NCI-H1048 (cell line): ENCODE results near the gene PROB1.
"Not testable (repeated sequence)": the region's sequence is repeated elsewhere in the genome, so short reads cannot be mapped to it uniquely, and the experiment has no call there.

Experiments
- DNase-seq: peaks from one replicate; lab custom pipeline; 2025; lab: John Stamatoyannopoulos, UW

The PROB1 gene, protein sequence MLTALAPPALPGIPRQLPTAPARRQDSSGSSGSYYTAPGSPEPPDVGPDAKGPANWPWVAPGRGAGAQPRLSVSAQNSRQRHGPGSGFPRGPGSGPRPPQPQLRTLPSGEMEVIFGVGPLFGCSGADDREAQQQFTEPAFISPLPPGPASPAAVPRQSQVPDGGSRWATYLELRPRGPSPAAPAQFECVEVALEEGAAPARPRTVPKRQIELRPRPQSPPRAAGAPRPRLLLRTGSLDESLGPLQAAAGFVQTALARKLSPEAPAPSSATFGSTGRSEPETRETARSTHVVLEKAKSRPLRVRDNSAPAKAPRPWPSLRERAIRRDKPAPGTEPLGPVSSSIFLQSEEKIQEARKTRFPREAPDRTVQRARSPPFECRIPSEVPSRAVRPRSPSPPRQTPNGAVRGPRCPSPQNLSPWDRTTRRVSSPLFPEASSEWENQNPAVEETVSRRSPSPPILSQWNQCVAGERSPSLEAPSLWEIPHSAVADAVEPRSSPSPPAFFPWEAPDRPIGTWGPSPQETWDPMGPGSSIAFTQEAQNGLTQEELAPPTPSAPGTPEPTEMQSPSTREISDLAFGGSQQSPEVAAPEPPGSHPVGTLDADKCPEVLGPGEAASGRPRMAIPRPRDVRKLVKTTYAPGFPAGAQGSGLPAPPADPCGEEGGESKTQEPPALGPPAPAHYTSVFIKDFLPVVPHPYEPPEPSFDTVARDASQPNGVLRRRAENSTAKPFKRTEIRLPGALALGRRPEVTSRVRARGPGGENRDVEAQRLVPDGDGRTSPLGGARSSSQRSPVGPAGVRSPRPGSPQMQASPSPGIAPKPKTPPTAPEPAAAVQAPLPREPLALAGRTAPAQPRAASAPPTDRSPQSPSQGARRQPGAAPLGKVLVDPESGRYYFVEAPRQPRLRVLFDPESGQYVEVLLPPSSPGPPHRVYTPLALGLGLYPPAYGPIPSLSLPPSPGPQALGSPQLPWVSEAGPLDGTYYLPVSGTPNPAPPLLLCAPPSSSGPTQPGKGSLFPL

DNA sequence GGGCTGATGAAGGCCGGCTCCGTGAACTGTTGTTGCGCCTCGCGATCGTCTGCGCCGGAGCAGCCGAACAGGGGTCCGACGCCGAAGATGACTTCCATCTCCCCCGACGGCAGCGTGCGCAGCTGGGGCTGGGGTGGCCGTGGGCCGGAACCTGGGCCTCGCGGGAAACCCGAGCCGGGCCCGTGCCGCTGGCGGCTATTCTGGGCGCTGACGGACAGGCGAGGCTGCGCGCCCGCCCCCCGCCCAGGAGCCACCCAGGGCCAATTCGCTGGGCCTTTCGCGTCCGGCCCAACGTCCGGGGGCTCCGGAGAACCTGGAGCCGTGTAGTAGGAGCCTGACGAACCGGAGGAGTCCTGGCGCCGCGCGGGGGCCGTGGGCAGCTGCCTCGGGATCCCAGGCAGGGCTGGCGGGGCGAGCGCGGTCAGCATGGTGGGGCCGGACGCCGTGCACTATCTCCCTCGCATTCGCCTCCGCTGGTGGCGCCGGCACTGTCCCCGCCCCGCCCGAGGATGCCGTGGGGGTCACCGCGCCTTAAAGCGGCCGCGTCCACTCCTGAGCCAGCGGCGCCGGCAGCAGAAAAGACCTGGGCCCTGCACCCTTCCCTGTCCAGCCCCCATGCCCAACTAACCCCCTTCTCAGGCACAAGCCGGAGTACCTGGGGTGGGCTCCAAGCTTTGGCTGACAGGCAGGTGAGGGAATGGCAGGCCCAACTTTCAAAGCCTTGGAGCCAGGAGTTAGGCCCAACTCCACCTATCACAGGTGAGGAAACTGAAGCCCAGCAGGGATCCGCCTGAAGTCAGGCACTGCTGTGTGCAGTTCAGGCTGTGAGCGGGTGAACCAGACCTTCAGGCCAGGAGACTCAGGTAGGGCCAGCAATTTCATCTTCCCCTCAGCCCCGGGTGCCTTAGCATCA, at the start of gene PROB1:
PROB1 (minus strand) TSS at position 451 of the 913 bp plus-strand sequence; CDS start at position 428, 23 bp downstream.
- no peak for DNase-seq

DNA sequence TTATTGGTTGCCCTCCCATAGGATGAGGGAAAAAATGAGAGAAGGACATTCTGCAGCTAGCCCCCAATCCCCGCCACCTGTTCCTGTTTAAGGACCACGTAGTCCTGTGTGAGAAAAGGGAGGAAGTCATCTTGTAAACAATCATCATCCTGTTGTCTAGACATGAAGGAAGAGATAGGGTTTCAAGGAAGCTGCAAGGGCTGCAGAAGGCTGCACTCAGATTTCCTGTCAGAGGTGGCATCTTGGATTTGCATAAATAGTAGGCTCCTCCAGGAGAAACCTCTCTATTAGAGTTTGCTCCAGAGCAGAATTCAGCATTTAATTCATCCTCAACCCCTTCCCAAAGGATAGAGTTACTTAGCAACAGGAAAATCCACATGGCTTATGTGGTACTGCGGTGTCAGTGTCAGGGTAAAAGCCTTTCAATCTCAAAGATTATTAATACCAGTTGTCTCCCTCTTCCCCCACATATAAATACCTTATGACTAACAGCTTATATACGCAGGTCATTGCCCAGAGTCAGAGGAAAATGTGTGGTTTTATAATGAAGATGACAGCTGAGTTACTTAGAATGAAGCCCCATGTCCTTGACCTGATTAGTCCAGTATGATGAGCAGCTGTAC, 49.0 kb upstream of the PROB1 start:
- DNase-seq: no peak

DNA sequence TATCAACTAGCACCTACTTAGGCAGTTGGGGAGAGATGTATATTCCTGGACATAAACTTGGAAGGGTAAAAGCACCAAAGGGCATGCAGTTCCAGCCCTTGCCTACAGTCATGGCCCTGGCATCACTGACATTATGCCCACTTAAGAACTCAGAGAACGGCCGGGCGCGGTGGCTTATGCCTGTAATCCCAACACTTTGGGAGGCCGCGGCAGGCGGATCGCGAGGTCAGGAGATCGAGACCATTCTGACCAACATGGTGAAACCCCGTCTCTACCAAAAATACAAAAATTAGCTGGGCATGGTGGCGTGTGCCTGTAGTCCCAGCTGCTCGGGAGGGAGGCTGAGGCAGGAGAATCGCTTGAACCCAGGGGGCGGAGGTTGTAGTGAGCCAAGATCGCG, 45.5 kb upstream of the PROB1 start:
- DNase-seq: not testable (repeated sequence)

DNA sequence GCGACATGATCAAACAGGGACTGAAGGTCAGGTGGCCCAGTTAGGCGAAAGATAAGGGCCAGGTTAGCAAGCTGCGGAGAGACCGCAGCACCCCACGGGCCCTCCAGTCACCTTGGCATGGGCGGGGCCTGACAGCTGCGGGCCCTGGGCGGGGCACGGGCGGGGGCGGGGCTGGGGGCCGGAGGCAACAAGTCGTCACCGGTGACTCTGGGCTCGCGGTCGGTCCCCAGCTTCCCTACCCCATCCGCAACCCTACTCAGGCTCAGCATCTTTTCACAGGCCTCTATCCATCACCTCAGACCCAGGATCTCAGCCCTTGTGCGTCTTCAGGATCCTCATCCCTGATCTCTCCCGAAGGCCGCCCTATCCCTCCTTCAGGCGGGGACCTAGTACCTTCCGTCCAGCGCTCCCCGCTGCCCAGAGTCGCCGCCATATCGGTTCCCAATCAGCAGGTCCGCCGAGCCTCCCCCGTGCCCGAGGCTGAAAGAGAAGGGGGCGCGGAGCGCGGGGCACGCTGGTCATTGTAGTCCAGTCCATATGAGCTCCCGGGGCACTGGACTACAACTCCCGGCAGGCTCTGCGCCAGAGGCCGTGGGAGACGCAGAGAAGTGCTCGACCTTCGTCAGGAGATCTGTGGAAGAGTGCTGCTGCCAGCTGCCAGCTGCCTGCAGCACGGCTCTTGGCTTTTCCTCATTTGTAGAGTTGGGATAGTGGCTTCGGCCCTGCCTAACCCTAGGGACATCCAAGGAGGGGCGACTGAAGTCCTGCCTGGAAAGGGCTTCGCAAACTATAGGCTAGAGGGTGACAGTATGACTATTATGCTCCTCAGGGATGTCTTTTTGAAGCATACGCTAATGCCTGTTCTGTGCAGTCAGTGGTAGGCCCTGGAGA, 44.4 kb upstream of the PROB1 start, which contains the start of gene DNAJC18:
DNAJC18 (minus strand) TSS at position 513 of the 891 bp plus-strand sequence; CDS start at position 433, 80 bp downstream.
- no peak for DNase-seq

DNA sequence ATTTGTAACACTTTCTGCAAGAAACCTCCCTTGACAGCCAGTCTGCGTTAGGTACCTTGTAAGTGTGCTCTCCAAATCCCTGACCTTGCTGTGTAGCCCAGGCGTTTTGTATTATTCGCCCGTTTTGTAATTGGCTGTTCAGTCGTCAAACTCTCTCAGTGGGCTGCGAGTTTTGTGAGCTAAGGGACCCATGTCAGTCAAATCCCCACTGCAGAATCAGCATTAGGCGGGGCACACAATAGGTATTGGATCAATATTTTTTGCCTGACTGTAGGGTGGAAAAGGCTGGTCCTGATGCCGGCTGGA, 43.8 kb upstream of the PROB1 start:
- no peak for DNase-seq

DNA sequence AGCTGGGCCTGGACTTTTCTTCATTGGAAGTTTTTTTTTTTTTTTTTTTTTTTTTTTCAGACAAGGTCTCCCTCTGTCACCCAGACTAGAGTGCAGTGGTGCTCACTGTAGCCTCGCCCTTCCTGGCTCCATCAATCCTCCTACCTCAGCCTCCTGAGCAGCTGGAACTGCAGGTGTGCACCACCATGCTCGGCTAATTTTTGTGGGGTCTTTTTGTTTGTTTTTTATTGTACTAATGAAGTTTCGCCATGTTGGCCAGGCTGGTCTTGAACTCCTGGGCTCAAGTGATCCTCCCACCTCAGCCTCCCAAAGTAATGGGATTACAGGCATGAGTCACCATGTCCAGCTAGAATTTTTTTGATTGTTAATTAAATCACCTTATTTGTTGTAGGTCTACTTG, 40.8 kb upstream of the PROB1 start:
- DNase-seq: no peak

DNA sequence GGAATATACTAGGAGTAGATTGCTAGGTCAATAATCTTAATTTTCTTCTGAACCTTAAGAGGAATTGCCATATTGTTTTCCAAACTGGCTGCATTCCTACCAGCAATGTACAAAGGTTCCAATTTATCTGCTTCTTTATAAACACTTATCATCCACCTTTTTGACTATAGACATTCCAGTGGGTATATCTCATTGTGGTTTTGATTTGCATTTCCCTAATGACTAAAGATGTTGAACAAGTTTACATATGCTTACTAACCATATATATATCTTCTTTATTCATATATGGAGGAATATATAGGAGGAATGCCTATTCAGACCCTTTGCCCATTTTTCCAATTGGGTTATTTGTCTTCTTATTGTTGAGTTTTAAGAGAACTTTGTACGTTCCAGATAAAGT, 36.8 kb upstream of the PROB1 start:
- no peak for DNase-seq

DNA sequence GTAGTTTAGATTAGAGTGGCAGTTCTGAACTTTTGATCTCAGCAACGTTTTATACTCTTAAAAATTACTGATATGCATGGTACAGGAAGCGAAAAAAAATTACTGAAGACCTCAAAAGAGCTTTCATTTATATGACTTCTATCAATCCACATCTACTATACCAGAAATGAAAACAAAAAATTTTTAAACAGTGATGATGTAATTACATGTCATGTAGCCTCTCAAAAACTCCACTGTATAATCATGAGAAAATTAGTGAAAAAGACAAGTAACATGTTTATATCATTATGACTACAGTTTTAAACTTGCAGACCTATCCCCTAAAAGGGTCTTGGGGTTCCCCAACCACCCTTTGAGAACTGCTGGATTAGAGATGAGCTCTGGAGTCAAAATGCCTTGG, 35.1 kb upstream of the PROB1 start:
- no peak for DNase-seq

DNA sequence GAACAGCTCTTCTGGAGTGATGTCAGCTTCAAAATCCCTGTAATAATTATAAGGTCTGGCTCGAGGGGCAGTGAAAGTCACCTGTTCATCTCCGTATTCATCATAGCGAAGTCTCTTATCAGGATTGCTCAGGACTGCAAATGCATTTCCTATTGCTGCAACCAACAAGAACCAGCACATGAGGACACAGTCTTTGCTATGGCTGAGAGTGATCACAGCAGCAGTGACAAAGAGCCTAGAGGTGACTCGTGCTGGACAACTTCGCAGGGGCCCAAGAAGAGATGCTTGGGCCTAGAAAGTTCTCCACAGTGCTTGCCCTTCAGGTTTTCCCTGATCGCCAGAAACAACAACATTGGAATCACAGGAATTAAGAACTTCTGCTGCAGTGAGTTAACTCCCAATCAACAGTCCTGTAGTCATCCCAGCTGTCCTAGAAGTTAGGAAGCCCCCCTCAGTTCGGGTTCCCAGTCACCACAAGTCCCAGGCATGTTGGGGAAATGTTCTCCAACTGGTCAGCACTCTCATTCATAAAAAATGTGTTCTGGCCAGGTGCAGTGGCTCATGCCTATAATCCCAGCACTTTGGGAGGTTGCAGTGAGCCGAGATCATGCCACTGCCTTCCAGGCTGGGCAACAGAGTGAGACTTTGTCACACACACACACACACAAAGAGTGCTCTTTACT, 31.4 kb upstream of the PROB1 start:
- DNase-seq: no peak

DNA sequence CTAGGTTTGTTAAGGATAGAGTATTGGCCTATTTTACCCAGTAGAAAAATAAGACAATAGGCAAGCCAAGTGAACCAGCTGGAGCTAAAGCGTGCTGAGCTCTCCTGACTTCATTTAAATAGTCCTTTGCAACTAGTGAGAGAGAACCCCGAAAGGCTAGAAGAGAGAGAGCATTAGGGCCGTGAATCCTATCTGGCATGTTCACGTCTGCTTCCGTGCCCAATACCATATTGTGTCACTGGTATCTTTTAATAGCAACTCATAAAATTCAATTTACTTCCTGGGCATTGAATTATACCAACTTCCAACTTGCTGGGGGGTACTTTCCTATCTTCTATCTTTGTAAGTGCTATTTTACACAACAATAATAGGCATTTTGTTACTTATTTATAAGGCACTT, 30.6 kb upstream of the PROB1 start:
- no peak for DNase-seq

DNA sequence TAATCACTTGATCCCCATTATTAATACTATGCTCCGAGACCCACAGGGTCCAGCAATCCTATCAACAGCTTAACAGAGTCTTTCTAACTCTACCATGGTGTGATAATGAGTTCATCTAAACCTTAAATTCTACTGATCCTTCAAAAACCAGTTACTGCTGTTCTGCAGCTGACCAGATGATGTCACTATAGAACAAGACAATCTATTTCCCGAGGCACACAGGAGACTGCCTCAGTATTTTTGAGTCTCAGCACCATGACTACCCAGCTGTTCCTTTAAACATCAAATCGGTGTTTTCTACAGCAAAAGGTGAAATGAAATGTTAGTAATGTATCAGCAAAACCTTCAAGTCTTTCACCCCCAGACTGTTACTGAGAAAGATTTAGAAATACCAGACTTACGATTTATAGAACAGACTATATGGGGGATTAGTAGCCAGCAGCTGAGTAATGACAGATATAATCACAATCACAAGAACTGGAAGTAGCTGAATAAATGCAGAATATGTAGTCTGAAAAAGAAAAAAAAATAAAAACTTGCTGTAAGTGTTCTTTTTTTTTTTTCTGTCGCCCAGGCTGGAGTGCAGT, 27.5 kb upstream of the PROB1 start:
- DNase-seq: no peak

DNA sequence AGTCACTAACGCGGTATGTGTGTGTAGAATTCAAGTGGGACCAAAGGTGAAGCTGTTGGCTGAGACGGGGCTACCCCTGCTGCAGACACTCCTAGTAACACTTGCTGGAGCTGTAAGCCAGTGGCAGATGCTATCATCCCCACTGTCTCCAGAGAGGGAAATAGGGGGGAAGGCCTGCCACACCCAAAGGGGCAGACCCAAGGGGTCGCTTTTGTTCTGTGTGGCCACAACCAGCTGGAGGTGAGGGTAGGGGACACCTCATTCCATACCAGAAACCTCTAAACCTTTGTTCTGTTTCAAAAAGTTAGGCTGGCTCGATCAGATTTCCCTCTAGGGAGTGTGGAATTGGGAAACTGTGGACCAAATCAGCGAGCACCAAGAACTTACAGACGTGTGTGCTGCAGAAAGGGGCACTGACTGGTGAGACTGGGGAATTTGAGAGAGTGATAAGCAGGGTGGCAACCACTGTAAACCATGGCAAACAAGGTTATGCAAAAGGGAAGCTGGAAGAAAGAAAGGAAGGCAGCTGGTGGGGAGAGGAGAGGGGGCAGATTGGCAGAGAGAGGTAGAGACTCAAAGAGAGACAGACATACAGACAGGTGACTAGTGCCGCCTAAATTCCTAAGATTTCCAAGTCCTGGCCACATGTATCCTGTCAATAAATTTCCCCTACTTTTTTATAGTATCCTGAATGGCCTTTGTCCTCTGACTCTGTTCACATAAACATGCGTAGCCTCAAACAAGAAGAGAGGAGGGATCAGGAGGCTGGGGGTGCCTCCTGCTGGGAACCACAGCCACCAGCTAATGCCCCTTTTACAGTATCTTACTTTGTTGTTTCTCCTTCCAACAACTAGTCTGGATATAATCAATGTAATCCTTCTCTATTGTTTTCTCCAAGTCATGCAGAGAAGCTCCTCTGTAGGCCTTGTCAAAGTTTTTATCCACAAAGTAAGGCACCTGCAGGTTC, 24.6 kb upstream of the PROB1 start:
- DNase-seq: no peak

DNA sequence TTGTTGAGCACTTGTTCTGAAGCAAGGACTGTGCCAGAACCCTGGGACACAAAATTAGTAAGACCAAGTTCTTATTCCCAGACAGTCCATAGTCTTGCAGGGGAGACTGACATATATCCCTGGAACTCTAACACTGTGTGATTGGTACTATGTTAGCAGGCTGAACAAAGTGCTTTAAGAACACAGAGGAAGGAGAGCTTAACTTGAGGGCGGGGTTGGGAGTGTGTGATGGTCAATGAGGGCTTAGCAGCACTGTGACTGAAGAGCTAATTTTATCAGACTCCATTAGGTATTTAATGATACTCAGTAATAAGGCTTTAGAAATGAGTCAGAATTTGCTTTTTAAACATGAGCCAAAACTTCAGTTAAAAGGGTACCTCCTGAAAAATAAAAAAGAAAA, 23.9 kb upstream of the PROB1 start:
- DNase-seq: no peak

DNA sequence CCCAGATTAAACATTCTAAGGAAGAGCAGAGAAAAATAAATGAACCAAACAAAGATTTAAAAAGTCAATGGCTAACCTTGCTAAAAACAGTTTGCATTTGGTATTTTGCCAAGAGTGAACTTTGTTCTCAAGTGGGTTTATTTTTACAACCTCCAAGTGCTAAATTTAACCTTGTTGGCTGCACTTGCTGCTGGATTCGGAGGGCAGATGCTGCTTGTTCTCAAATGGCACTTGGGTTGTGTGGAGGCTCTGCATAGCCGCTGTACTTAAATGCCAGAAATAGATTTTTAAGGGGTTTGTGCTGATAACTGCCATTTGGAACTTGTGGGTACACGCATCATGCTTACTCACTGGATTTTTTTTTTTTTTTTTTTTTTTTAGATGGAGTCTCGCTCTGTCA, 22.3 kb upstream of the PROB1 start:
- no peak for DNase-seq

DNA sequence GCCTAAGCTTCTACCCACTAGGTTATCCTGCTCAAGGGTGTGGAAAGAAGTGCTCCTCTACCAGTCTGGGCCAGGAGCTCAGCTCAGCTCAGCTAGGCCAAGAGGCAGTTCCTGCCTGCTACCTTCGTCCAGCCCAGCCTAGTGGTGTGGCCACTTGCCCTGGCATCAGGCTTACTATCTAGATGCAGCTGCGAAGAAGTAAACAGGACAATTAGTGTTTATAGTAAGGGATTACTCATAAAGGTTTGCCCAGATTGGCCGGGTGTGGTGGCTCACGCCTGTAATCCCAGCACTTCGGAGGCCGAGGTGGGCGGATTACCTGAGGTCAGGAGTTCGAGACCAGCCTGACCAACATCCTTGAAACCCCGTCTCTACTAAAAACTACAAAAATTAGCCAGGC, 21.7 kb upstream of the PROB1 start:
- DNase-seq: no peak

DNA sequence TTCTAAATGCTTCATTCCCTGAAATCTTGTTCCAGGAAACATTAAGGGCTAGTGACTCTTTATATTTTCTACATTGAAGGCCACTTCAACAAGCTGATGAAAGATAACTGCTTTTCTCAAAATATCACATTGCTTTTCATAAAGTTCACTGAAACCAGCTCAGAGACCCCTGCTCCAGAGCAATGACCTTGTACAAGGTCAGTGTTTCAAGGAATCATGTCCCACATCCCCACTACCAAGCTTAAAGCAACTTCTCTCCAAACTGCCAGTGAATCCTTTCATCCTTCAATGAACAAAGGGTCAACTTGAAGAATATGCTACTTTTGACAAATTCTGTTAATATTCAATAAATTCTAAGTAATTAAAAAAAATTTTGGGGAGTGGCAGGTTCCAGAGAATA, 21.0 kb upstream of the PROB1 start:
- DNase-seq: no peak

DNA sequence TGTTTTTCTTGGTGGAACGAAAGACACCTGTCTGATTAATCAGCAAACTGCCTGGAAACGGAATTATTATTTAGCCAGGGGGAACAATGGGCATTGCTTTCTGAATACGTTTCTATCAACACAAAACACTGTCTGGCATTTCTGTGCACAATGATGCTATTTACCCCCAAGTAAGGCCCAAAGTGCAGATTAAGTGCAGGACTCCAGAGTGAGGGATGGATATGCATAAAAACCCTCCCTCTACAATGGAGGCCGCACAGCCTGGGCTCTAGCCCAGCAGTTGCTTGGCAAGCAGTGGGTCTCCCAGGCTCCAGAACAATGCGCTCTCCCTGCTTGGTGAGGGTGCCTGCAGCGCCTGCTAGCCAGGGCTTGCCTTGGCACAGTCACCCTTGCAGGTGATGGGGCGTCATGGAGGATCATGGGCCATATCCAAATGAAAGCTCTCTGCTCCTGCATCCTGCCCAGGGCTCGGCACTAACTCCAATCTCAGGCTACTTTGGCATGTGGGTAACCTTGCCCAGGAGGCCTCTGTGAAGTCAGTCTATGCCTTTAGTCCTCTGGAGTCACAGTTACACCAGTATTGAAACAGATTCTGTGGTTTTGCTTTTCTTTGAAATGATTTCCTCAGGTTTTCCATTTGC, 20.4 kb upstream of the PROB1 start:
- DNase-seq: no peak
